C4-2B (cell line): ENCODE results near the gene AP1S3.

Source experiments
- H3K27ac ChIP-seq: fragments of 450-650 bp; 2 replicates; pipeline ENCODE4 v1.5.1; 2017
- ZFX ChIP-seq: fragments of 450-650 bp; IDR thresholded peaks from 2 replicates; pipeline ENCODE4 v1.6.1; 2017
- TF ChIP-seq, protein P1 (sequence below): fragments of 450-650 bp; conservative IDR thresholded peaks from 2 replicates; pipeline ENCODE4 v1.5.1; 2017; ENCODE audit warnings: mild to moderate bottlenecking

The AP1S3 gene

DNA sequence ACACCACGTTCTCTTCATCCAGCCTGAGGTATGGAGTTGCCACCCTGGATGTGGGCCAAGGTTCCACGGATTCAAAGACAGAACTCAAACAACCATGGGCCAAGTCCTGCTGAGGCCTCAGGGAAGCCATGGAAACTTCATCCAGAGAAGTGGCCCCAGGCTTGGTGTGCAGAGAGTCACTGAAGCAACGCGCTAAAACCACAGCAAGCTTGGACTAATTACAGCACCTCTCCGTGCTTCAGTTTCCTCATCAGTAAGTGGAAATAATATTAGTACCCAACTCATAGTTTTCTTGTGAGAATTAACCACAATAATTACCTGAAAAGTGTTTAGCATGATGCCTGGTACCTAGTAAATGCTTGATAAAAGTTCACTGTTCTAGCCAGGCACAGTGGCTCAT lies 19.2 kb upstream of the AP1S3 start:
- H3K27ac ChIP-seq = no peak overlapping the region

DNA sequence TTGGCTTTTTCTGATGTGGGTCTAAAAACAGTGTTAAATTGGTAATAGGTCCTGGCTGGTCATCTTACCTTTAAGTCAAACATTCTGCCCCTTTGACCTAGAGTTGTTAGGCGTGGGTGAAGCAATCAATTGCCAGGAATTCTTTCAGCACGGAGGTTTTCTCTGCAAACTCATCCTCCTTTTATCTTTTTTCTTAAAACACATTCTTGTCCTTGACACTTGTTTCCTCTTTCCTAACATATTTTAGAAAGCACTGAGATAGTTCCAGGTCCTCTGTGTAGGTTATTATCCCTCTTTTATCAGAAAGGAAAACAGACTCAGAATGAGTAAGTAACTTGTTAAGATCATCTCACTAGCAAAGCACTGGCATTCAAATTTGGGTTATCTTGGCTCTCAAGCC lies 18.6 kb upstream of the AP1S3 start:
- TF ChIP-seq ZFX = no peak
- TF ChIP-seq, protein P1, sequence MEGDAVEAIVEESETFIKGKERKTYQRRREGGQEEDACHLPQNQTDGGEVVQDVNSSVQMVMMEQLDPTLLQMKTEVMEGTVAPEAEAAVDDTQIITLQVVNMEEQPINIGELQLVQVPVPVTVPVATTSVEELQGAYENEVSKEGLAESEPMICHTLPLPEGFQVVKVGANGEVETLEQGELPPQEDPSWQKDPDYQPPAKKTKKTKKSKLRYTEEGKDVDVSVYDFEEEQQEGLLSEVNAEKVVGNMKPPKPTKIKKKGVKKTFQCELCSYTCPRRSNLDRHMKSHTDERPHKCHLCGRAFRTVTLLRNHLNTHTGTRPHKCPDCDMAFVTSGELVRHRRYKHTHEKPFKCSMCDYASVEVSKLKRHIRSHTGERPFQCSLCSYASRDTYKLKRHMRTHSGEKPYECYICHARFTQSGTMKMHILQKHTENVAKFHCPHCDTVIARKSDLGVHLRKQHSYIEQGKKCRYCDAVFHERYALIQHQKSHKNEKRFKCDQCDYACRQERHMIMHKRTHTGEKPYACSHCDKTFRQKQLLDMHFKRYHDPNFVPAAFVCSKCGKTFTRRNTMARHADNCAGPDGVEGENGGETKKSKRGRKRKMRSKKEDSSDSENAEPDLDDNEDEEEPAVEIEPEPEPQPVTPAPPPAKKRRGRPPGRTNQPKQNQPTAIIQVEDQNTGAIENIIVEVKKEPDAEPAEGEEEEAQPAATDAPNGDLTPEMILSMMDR = no peak
- no peak overlapping the region for H3K27ac ChIP-seq

More for the DNA sequence above, 19.2 kb upstream of the AP1S3 start:
- TF ChIP-seq ZFX = no peak
- TF ChIP-seq, protein P1 = no peak

DNA sequence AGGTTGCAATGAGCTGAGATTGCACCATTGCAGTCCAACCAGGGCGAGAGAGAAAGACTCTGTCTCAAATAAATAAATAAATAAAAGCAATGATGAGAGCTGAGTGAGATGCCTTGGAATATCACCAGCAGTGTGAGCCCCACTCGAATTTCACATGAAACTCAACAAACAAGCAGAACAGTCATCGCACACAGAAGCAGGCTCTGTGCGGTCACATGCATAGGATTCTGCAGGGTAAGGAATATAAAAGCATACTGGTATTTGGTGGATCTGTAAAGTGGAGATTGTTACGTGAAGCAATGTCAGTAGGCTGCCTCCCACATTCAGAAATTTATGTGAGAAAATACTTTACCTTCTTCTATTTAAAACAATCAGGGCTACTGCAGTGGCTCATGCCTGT lies 18.0 kb upstream of the AP1S3 start:
- no peak overlapping the region for H3K27ac ChIP-seq
- TF ChIP-seq ZFX = no peak

DNA sequence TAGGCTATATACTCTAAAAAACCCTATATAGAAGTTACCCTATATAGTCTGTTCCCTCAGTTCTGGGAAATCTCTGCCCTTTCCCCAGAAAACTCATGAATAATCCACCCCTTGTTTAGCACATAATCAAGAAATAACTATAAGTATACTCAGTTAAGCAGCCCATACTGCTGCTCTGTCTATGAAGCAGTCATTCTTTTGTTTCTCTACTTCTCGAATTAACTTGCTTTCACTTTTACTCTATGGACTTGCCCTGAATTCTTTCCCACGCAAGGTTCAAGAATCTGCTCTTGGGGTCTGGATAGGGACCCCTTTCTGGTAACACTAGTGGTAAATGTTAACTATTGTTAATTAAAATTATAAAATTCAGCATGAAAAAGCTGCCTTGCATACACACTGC lies 17.4 kb upstream of the AP1S3 start:
- H3K27ac ChIP-seq = no peak overlapping the region
- TF ChIP-seq, protein P1 = no peak
- TF ChIP-seq ZFX = no peak

DNA sequence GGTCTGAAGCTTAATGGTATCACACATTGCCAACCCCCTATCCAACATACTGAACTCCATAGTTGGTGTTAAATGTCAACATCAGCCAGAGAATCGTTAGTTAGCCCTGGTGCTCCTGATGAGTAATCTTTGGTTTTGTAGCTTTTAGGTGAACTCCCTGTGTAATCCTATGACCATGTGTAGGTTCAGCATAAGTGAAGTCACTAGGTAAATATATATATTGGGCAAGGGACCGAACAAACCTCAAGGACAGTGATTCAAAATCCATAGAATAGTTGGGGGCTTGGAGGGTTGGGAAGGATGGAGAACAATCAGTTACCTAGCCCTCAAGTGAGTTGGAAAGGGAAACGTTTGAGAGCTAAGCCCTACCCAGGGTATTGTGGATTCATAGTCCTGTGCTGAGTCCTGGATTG lies 16.0 kb upstream of the AP1S3 start:
- no peak overlapping the region for H3K27ac ChIP-seq
- TF ChIP-seq ZFX = no peak
- TF ChIP-seq, protein P1 = no peak

DNA sequence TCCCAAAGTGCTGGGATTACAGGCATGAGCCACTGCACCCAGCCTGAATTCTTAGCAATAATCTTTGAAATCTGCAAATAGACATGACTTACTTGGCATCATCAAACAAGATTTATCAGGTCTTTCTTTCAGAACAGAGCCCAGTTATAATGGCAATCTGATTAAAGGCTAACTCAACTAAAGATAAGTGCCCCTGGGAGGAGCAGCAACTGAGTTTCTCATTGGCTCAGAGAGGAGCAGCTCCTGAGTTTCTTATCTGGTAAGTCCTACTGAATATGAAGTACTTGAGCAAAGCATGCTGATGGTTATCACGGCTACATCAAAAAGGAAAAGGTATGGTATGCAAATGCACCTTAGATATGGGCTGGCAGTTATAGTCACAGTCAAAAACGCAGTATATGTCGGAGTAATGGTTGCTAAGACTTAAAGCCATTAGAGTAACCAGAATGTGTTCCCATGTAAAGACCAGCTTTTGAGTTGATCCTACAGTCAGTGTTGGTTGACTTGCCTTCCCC lies 15.0 kb upstream of the AP1S3 start:
- no peak for TF ChIP-seq ZFX
- TF ChIP-seq, protein P1 = no peak
- no peak overlapping the region for H3K27ac ChIP-seq

DNA sequence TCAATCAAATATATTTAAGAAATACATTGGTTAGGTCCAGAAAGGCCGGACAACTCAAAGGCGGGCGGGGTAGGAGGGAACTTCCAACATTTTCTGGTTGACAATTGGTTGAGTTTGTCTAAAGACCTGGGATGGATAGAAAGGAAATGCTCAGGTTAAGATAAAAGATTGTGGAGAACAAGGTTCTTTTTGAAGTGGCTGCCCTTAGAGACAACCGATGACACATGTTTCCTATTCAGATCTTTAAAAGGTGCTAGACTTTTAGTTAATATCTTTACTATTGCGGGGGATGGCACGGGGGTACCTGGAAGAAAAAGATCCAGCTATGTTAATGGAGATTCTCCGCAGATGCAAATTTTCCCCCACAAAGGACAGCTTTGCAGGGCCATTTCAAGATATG lies 10.0 kb upstream of the AP1S3 start:
- H3K27ac ChIP-seq = no peak overlapping the region
- TF ChIP-seq, protein P1 = no peak
- TF ChIP-seq ZFX = no peak

DNA sequence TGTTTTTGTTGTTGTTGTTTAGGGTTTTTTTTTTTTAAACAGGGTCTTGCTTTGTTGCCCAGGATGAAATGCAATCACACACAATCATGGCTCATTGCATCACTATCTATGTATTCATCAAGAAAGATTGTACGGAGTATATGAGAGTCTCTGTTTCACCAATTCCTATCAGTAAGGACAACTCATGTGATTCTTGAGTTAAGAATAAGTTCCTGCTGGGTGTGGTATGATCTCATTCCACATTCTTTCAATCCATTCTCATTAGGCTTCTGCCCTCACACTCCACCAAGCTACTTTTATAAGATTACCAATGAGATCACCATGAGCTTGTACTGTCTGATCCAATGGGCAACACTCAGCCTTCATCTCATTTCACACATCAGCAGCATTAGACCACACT lies 9.1 kb upstream of the AP1S3 start:
- H3K27ac ChIP-seq = no peak overlapping the region
- TF ChIP-seq, protein P1 = no peak
- no peak for TF ChIP-seq ZFX
